Measurements from ENCODE around the gene GPX5. TPM values are rescaled to one million over a fixed set of nuclear protein-coding genes. Genes with fewer than 3 reads are reported as not detected.

The GPX5 gene
- total RNA-seq, result not detected in 2 replicates

GRCh38 chr6:28525496-28526039, at the start of gene GPX5:
Gene GPX5, plus strand, starts transcription at chr6:28525881. Its CDS starts 133 bp downstream, at chr6:28526014.

GRCh38 chr6:28515676-28516075, 10.0 kb upstream of the GPX5 start, which contains the start of gene GPX6:
Gene GPX6, minus strand, starts transcription at chr6:28515793. Its CDS starts 50 bp downstream, at chr6:28515743.

Other genes starting within 250 kb of the GPX5 start
- 2.1 and 3.7 TPM in 2 replicates for gene PGBD1, start 244.3 kb upstream of the GPX5 start, total RNA-seq
- gene ZSCAN31, start 189.7 kb upstream of the GPX5 start, total RNA-seq, result 24.9 and 64.0 TPM in 2 replicates
- 3.1 and 6.5 TPM in 2 replicates for gene ZKSCAN3, start 175.9 kb upstream of the GPX5 start, total RNA-seq
- gene ZSCAN12, start 126.1 kb upstream of the GPX5 start, total RNA-seq, result 6.5 and 7.8 TPM in 2 replicates
- 1.7 and 7.2 TPM in 2 replicates for gene ZSCAN23, start 82.4 kb upstream of the GPX5 start, total RNA-seq
- gene GPX6, start 10.1 kb upstream of the GPX5 start, total RNA-seq, result not detected in 2 replicates